GM19043 (cell line): Measurements from ENCODE around the gene PRLR.
A peak's percentile ranks its signal among the peaks of the same experiment; 100 is the strongest.
"Not testable (repeated sequence)": the region's sequence is repeated elsewhere in the genome, so short reads cannot be mapped to it uniquely, and the experiment has no call there.

ENCODE experiments used
- ATAC-seq: cut with Tn5 transposase; IDR thresholded peaks from one replicate; pipeline ENCODE4 v1.9.1; 2021; ENCODE audit warnings: low read depth; ENCODE audit not compliant: unreplicated experiment

Gene PRLR

GRCh38 chr5:35198686-35199085 lies 31.6 kb downstream of the PRLR start:
- no peak for ATAC-seq

GRCh38 chr5:35198075-35198474 lies 32.2 kb downstream of the PRLR start:
- no peak for ATAC-seq

GRCh38 chr5:35197351-35197750 lies 32.9 kb downstream of the PRLR start:
- no peak for ATAC-seq

- no peak for ATAC-seq
Observed at GRCh38 chr5:35195472-35195852, 34.8 kb downstream of the PRLR start.

- ATAC-seq, result peak; percentile 95
Observed at GRCh38 chr5:35194635-35195471, 35.4 kb downstream of the PRLR start.

- ATAC-seq, result no peak
Observed at GRCh38 chr5:35192506-35192905, 37.8 kb downstream of the PRLR start.

- not testable (repeated sequence) for ATAC-seq
Observed at GRCh38 chr5:35189801-35190200, 40.5 kb downstream of the PRLR start.

GRCh38 chr5:35188031-35188457 lies 42.2 kb downstream of the PRLR start:
- ATAC-seq, result no peak

GRCh38 chr5:35187621-35188020 lies 42.7 kb downstream of the PRLR start:
- not testable (repeated sequence) for ATAC-seq

- ATAC-seq, result no peak
Observed at GRCh38 chr5:35186749-35187148, 43.5 kb downstream of the PRLR start.

- ATAC-seq, result no peak
Observed at GRCh38 chr5:35185518-35185917, 44.8 kb downstream of the PRLR start.

- peak; percentile 9 for ATAC-seq
Observed at GRCh38 chr5:35183556-35183955, 46.7 kb downstream of the PRLR start.

GRCh38 chr5:35182910-35183535 lies 47.3 kb downstream of the PRLR start:
- peak; percentile 84 for ATAC-seq

GRCh38 chr5:35182486-35182885 lies 47.8 kb downstream of the PRLR start:
- ATAC-seq, result no peak

- ATAC-seq, result no peak
Observed at GRCh38 chr5:35180046-35180445, 50.2 kb downstream of the PRLR start.

GRCh38 chr5:35177783-35178182 lies 52.5 kb downstream of the PRLR start:
- ATAC-seq, result no peak

- no peak for ATAC-seq
Observed at GRCh38 chr5:35172533-35172932, 57.8 kb downstream of the PRLR start.

- no peak for ATAC-seq
Observed at GRCh38 chr5:35171991-35172390, 58.3 kb downstream of the PRLR start.

GRCh38 chr5:35171078-35171477 lies 59.2 kb downstream of the PRLR start:
- ATAC-seq, result no peak

- no peak for ATAC-seq
Observed at GRCh38 chr5:35166043-35166442, 64.2 kb downstream of the PRLR start.

- no peak for ATAC-seq
Observed at GRCh38 chr5:35164860-35165542, 65.3 kb downstream of the PRLR start.

- no peak for ATAC-seq
Observed at GRCh38 chr5:35163710-35164033, 66.6 kb downstream of the PRLR start.
